Loucy (cell line): ENCODE results near the gene FLT4.

ENCODE experiments used
- CTCF ChIP-seq: fragments of 200-600 bp; sonication (generic); conservative IDR thresholded peaks from 2 replicates; pipeline ENCODE4 v1.5.1; 2014; ENCODE audit warnings: mild to moderate bottlenecking, antibody characterized with exemption, low read length
- EZH2phosphoT487 ChIP-seq: fragments of 200-600 bp; IDR thresholded peaks from 2 replicates; pipeline ENCODE4 v1.6.1; 2018; ENCODE audit warnings: antibody characterized with exemption, mild to moderate bottlenecking, moderate library complexity, borderline replicate concordance

- TF ChIP-seq CTCF, result no peak
- no peak for TF ChIP-seq EZH2phosphoT487
These were observed 12.9 kb downstream of the FLT4 start for GRCh38 chr5:180636403-180637075.
